Astrocyte (in vitro differentiated cells and primary cell): ENCODE data around the gene GART. TPM values are rescaled to one million over a fixed set of nuclear protein-coding genes. Genes with fewer than 3 reads are reported as not detected.

Experiments
- DNase-seq: peaks from one replicate; pipeline ENCODE4 v3.0.0-alpha.2; 2010; ENCODE audit warnings: low read depth
- FAIRE-seq: peaks from 2 replicates; lab custom pipeline; 2011; peaks lifted over from hg19 to GRCh38; lab: Jason Lieb, UNC
- H2AFZ ChIP-seq: 2 replicates; pipeline ENCODE4 v1.6.0; 2012; ENCODE audit warnings: low read depth, low read length, inconsistent platforms
- H3K27ac ChIP-seq: 2 replicates; pipeline ENCODE4 v1.5.1; 2011; ENCODE audit warnings: low read depth, low read length, inconsistent platforms
- H3K27me3 ChIP-seq: 2 replicates; pipeline ENCODE4 v1.6.0; 2011; ENCODE audit warnings: low read length, inconsistent platforms; ENCODE audit not compliant: insufficient read depth
- H3K36me3 ChIP-seq: 2 replicates; pipeline ENCODE4 v1.5.1; 2011; ENCODE audit warnings: low read length, inconsistent platforms; ENCODE audit not compliant: insufficient read depth
- H3K4me1 ChIP-seq: 2 replicates; pipeline ENCODE4 v1.5.1; 2011; ENCODE audit warnings: low read length, inconsistent platforms; ENCODE audit not compliant: insufficient read depth
- H3K4me2 ChIP-seq: 2 replicates; pipeline ENCODE4 v1.6.0; 2012; ENCODE audit warnings: low read length, inconsistent platforms
- H3K4me3 ChIP-seq: 2 replicates; pipeline ENCODE4 v1.5.1; 2011; ENCODE audit warnings: low read depth, mild to moderate bottlenecking, low read length, inconsistent platforms; ENCODE audit not compliant: insufficient read depth
- H3K79me2 ChIP-seq: 2 replicates; pipeline ENCODE4 v1.6.0; 2012; ENCODE audit warnings: mild to moderate bottlenecking, low read length, inconsistent platforms; ENCODE audit not compliant: insufficient read depth
- H3K9ac ChIP-seq: 2 replicates; pipeline ENCODE4 v1.6.0; 2012; ENCODE audit warnings: mild to moderate bottlenecking, low read length, inconsistent platforms
- H3K9me3 ChIP-seq: 2 replicates; pipeline ENCODE4 v1.5.1; 2012; ENCODE audit warnings: low read depth, mild to moderate bottlenecking, low read length, inconsistent platforms; ENCODE audit not compliant: insufficient read depth
- H4K20me1 ChIP-seq: 2 replicates; pipeline ENCODE4 v1.6.0; 2012; ENCODE audit warnings: low read length, inconsistent platforms; ENCODE audit not compliant: insufficient read depth
- H3K27ac Mint-ChIP-seq: one replicate; pipeline ENCODE4 v1.8.0; 2021; ENCODE audit warnings: mild to moderate bottlenecking, mixed read lengths; ENCODE audit not compliant: unreplicated experiment
- H3K27me3 Mint-ChIP-seq: one replicate; pipeline ENCODE4 v1.8.0; 2021; ENCODE audit warnings: low read depth, mixed read lengths; ENCODE audit not compliant: unreplicated experiment
- H3K36me3 Mint-ChIP-seq: one replicate; pipeline ENCODE4 v1.8.0; 2021; ENCODE audit warnings: low read depth, mixed read lengths; ENCODE audit not compliant: unreplicated experiment
- H3K4me1 Mint-ChIP-seq: one replicate; pipeline ENCODE4 v1.8.0; 2021; ENCODE audit warnings: low read depth, mixed read lengths; ENCODE audit not compliant: unreplicated experiment
- H3K4me3 Mint-ChIP-seq: one replicate; pipeline ENCODE4 v1.8.0; 2021; ENCODE audit warnings: mild to moderate bottlenecking, moderate library complexity, mixed read lengths; ENCODE audit not compliant: unreplicated experiment
- H3K9me3 Mint-ChIP-seq: one replicate; pipeline ENCODE4 v1.8.0; 2021; ENCODE audit warnings: mild to moderate bottlenecking, mixed read lengths; ENCODE audit not compliant: unreplicated experiment
- EZH2 ChIP-seq: IDR thresholded peaks from 2 replicates; pipeline ENCODE4 v1.6.1; 2012; ENCODE audit warnings: mild to moderate bottlenecking, low read length, inconsistent platforms; ENCODE audit not compliant: insufficient read depth
- total RNA-seq: library from RNA; stranded (reverse); gene quantifications from 2 replicates; pipeline ENCODE4 v1.2.1, GENCODE V29; 2021
- TF ChIP-seq, protein P1 (sequence below): IDR thresholded peaks from 2 replicates; pipeline ENCODE4 v1.5.1; 2011; ENCODE audit warnings: low read depth, mild to moderate bottlenecking, inconsistent platforms, low read length, moderate library complexity; ENCODE audit not compliant: insufficient read depth

Gene GART
- total RNA-seq, 1 donor from 2014 or later: 99.5 TPM

DNA sequence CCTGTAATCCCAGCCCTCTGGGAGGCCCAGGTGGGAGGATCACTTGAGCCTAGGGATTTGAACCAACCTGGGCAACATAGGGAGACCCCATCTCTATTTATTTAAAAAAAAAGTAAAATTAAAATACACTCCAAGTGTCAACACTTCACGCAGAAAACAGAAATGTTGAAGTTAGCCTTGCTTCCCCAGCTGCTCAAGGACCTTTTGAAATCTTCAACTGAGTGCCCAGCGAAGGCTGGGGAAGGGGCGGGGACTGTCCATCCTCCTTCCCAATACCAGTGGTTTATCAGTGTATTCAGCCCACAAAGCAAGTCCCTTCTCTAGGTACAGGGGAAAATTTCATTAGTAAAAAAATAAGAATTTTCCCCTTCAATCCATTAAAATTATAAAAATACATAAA lies 48.2 kb downstream of the GART start:
- H3K9me3 Mint-ChIP-seq: no peaks in the 10 kb centered on the region
- FAIRE-seq (no peak), DNase-seq (no peak)
- H3K4me1 Mint-ChIP-seq: no peaks in the 10 kb centered on the region
- no peak overlapping the region for H3K27ac Mint-ChIP-seq
- peaks cover 4% of the 10 kb centered on the region for H3K27me3 Mint-ChIP-seq
- Histone ChIP-seq H4K20me1 (no peaks in the 10 kb centered on the region), H3K9ac (no peak overlapping the region), H3K9me3 (no peaks in the 10 kb centered on the region), H3K79me2 (no peaks in the 10 kb centered on the region), H2AFZ (no peak overlapping the region), H3K27me3 (peaks cover 3% of the 10 kb centered on the region), H3K4me3 (no peak overlapping the region), H3K27ac (no peak overlapping the region), H3K4me2 (no peak overlapping the region), H3K36me3 (no peaks in the 10 kb centered on the region), H3K4me1 (peaks cover 5% of the 10 kb centered on the region)
- TF ChIP-seq, protein P1, sequence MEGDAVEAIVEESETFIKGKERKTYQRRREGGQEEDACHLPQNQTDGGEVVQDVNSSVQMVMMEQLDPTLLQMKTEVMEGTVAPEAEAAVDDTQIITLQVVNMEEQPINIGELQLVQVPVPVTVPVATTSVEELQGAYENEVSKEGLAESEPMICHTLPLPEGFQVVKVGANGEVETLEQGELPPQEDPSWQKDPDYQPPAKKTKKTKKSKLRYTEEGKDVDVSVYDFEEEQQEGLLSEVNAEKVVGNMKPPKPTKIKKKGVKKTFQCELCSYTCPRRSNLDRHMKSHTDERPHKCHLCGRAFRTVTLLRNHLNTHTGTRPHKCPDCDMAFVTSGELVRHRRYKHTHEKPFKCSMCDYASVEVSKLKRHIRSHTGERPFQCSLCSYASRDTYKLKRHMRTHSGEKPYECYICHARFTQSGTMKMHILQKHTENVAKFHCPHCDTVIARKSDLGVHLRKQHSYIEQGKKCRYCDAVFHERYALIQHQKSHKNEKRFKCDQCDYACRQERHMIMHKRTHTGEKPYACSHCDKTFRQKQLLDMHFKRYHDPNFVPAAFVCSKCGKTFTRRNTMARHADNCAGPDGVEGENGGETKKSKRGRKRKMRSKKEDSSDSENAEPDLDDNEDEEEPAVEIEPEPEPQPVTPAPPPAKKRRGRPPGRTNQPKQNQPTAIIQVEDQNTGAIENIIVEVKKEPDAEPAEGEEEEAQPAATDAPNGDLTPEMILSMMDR: no peak
- no peak overlapping the region for H3K4me3 Mint-ChIP-seq
- H3K36me3 Mint-ChIP-seq: no peaks in the 10 kb centered on the region

DNA sequence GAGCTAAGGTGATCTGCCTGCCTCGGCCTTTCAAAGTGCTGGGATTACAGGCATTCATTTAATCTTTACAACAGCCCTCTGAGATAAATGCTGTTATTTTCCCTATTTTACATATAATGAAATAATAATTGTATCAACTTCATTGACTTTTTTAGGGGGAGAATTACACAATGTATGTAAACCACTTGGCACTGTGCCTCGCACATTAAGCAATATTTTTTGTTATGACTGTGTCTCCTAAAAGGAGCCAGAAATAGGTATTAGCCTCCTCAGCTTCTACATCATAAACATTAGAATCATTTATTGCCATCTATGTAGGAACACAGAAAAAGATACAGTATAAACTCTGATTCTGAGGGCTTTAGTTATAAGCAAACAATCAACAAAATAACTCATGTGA lies 49.3 kb downstream of the GART start:
- Mint-ChIP-seq H3K4me3 (no peak overlapping the region), H3K4me1 (no peaks in the 10 kb centered on the region), H3K9me3 (no peaks in the 10 kb centered on the region), H3K27ac (no peak overlapping the region), H3K27me3 (peaks cover 4% of the 10 kb centered on the region), H3K36me3 (peaks cover 3% of the 10 kb centered on the region)
- no peak for TF ChIP-seq EZH2
- TF ChIP-seq, protein P1: no peak
- no peak for DNase-seq
- no peaks in the 10 kb centered on the region for H4K20me1 ChIP-seq
- H3K27me3 ChIP-seq: peaks cover 3% of the 10 kb centered on the region
- no peak overlapping the region for H3K4me3 ChIP-seq
- no peak for FAIRE-seq
- H3K4me2 ChIP-seq: no peak overlapping the region
- no peaks in the 10 kb centered on the region for H3K9me3 ChIP-seq
- H3K27ac ChIP-seq: no peak overlapping the region
- H3K79me2 ChIP-seq: no peaks in the 10 kb centered on the region
- no peaks in the 10 kb centered on the region for H3K36me3 ChIP-seq
- H2AFZ ChIP-seq: no peak overlapping the region
- H3K4me1 ChIP-seq: peaks cover 5% of the 10 kb centered on the region
- no peak overlapping the region for H3K9ac ChIP-seq

DNA sequence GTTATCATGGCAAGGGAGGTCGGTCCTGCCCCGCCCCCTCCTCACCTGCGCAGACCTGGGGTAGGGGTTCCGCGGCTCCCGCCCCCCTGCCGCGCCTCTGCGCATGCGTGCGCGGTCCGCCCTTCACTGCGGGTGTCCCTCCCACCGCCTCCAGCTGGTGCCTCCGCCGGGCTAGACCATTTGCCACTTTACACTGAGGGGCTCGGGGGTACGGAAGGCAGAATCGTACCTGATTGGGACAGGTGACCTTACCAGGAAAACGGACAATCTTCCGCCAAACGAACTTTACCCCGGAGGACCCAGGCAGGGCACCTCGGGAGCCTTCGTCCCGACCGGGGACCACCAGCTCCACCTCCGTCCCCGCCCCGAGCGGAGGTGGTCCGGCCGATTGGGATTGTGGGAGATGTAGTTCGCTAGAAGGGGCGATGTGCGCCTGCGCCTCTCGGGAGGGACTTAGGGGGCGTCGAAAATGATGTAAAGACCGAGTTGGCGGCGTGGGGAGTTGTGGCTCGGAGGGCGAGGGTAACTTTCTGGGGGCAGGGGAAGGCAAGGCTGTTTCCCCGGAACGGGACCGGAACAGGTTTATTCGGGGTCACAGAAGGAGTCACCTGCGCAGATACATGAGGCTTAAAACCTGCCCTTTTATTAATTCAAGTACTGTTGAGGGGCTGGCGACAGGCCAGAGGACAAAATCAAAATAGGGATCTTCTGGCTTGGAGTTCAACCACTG lies 50.4 kb downstream of the GART start, which contains the start of gene DNAJC28:
DNAJC28 (minus strand) TSS at position 344 of the 730 bp plus-strand sequence. CDS start 2,323 bp downstream, outside the sequence.
- Mint-ChIP-seq H3K36me3 (peaks cover 3% of the 10 kb centered on the region), H3K4me3 (peak within 1 kb of the TSS; percentile 90), H3K4me1 (no peaks in the 10 kb centered on the region), H3K9me3 (no peaks in the 10 kb centered on the region), H3K27me3 (peaks cover 4% of the 10 kb centered on the region), H3K27ac (peak within 1 kb of the TSS; percentile 92)
- Histone ChIP-seq H3K4me1 (peaks cover 5% of the 10 kb centered on the region), H4K20me1 (no peaks in the 10 kb centered on the region), H3K4me3 (peak within 1 kb of the TSS; percentile 94), H3K79me2 (no peaks in the 10 kb centered on the region), H3K4me2 (peak within 1 kb of the TSS; percentile 88), H3K9ac (peak within 1 kb of the TSS; percentile 89), H3K27me3 (no peaks in the 10 kb centered on the region), H3K9me3 (no peaks in the 10 kb centered on the region), H3K27ac (peak within 1 kb of the TSS; percentile 83), H2AFZ (peak within 1 kb of the TSS; percentile 100), H3K36me3 (no peaks in the 10 kb centered on the region)
- no peak for TF ChIP-seq EZH2
- TF ChIP-seq, protein P1: no peak
- peak; percentile 80 for DNase-seq
- FAIRE-seq: peak; percentile 83
